ENCODE results near the gene LINS1.

DNA sequence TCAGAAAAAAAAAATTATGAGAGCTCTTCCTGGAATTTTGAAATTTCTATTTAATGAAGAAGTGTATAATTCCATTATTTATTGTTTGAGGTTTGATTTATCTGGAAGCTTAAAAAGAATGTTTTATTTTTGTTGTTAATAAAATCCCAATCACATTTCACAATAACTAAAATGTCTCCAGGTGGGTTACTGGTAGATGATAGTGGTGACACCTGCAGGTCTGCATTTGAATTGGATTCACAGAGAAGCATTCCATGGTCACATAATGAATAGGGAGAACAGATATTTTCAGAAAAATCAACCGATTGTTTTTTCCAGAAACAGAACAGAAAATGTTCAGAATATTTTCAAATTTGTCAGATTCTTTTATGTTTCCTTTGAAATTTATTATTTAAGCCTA, 48.7 kb upstream of the LINS1 start:
- TF ChIP-seq, protein P1, sequence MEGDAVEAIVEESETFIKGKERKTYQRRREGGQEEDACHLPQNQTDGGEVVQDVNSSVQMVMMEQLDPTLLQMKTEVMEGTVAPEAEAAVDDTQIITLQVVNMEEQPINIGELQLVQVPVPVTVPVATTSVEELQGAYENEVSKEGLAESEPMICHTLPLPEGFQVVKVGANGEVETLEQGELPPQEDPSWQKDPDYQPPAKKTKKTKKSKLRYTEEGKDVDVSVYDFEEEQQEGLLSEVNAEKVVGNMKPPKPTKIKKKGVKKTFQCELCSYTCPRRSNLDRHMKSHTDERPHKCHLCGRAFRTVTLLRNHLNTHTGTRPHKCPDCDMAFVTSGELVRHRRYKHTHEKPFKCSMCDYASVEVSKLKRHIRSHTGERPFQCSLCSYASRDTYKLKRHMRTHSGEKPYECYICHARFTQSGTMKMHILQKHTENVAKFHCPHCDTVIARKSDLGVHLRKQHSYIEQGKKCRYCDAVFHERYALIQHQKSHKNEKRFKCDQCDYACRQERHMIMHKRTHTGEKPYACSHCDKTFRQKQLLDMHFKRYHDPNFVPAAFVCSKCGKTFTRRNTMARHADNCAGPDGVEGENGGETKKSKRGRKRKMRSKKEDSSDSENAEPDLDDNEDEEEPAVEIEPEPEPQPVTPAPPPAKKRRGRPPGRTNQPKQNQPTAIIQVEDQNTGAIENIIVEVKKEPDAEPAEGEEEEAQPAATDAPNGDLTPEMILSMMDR (IDR thresholded peaks at IDR 0.05) = no peak
- TF ChIP-seq EZH2 (IDR thresholded peaks at IDR 0.05; ENCODE audit: borderline replicate concordance, insufficient read depth, low read depth, low read length, poor library complexity, severe bottlenecking) = no peak
